Activated CD8-positive, alpha-beta memory T cell treated with anti-CD3 and anti-CD28 coated beads, Interleukin-2, amount 10 ng/mL, durations not matched to agents 7 days and 5 days (primary cell): Measurements from ENCODE around the gene IGFBP3. TPM values are rescaled to one million over a fixed set of nuclear protein-coding genes. Genes with fewer than 3 reads are reported as not detected.

Experiments
- ATAC-seq: fragments of 150-1000 bp; cut with Tn5 transposase; one replicate; pipeline ENCODE4 v1.10.0; 2021; ENCODE audit warnings: moderate library complexity
- CTCF ChIA-PET: fragments of 350-600 bp; sonication (Branson Sonifier 250); formaldehyde crosslinking; loops from one replicate; lab custom pipeline; 2021; ENCODE audit warnings: antibody characterized with exemption; lab: Charles Lee
- DNase-seq: peaks from one replicate; pipeline ENCODE4 v3.0.0-alpha.2; 2020
- H3K27ac Mint-ChIP-seq: one replicate; pipeline ENCODE4 v1.8.0; 2021; ENCODE audit warnings: mild to moderate bottlenecking, mixed read lengths
- H3K27me3 Mint-ChIP-seq: one replicate; pipeline ENCODE4 v1.8.0; 2021; ENCODE audit warnings: mixed read lengths
- H3K36me3 Mint-ChIP-seq: one replicate; pipeline ENCODE4 v1.8.0; 2021; ENCODE audit warnings: mild to moderate bottlenecking, mixed read lengths
- H3K4me1 Mint-ChIP-seq: one replicate; pipeline ENCODE4 v1.8.0; 2021; ENCODE audit warnings: mixed read lengths
- H3K4me3 Mint-ChIP-seq: one replicate; pipeline ENCODE4 v1.8.0; 2021; ENCODE audit warnings: mild to moderate bottlenecking, moderate library complexity, mixed read lengths
- H3K9me3 Mint-ChIP-seq: one replicate; pipeline ENCODE4 v1.8.0; 2022; ENCODE audit warnings: low read depth, mixed read lengths
- total RNA-seq, 2 experiments: library from RNA; stranded (reverse); gene quantifications; one replicate each; pipeline ENCODE4 v1.2.3, GENCODE V29; 2021

The IGFBP3 gene
- total RNA-seq, 2 experiments from 2014 or later = 10.5 to 17.8 TPM

DNA sequence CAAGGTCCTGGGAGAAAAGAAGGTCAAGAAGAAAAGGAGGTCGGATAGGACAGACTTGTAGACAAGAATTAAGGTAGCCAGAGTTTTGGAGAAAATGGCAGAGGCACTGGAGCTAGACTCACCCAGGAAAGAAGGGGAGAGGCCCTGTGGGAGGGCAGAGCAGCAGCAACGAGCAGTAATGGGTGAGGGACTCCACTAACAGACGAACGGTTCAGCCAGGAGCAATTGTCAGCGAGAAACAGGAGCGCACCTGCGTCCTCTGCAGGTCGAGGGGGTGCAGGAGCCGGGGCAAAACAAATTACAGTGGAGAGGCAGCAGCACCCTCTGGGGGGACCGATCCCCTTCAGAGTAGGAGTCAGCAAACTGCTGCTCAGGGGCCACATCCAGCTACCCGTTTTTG lies 18.5 kb upstream of the IGFBP3 start:
- peaks cover 4% of the 10 kb centered on the region for H3K36me3 Mint-ChIP-seq
- CTCF ChIA-PET = interaction anchor here (1.5 to 1.6 kb wide), 2 partner anchors 17 to 19 kb away, joined by 3 to 11 read pairs; no protein-coding TSS in a partner anchor
- DNase-seq (no peak), ATAC-seq (no peak)
- H3K9me3 Mint-ChIP-seq = peaks cover 7% of the 10 kb centered on the region
- H3K27ac Mint-ChIP-seq = peak overlapping the region; percentile 10
- peaks cover 15% of the 10 kb centered on the region for H3K4me1 Mint-ChIP-seq
- H3K4me3 Mint-ChIP-seq = no peak overlapping the region
- H3K27me3 Mint-ChIP-seq = peaks cover 4% of the 10 kb centered on the region

DNA sequence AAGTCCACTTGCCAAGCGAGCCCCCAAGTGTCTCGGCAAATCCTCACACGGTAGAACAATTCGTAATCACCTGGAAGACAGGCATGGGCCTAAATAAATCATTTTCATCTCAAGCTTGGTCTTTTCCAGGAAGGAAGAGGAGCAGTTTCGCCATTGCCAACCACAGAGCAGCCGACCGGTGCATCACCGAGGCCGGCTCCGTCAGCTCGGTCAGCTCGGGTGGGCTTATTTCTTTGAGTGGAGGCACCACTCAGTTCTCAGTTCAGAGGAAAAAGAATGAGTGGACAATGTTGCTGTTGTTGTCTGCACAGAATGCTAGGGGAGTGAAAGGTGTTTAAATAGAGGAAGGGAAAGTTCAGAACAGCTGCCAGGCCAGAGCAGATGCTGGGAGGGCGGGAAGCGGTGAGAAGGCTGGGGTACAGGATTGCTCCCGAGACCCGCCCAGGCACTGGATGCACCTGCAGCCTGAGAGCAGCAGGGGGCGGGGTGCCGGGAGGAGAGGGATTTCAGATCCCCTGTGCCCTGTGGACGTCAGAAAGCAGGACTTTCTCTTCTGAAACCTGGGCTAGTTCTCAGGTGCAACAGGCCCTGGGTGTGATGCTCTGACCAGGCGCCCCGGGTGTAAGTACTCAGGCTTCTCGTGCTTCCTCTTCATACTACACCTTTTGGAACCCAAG lies 17.7 kb upstream of the IGFBP3 start:
- peaks cover 15% of the 10 kb centered on the region for H3K4me1 Mint-ChIP-seq
- H3K9me3 Mint-ChIP-seq = peaks cover 7% of the 10 kb centered on the region
- H3K27ac Mint-ChIP-seq = no peak overlapping the region
- H3K27me3 Mint-ChIP-seq = peaks cover 4% of the 10 kb centered on the region
- ATAC-seq (no peak), DNase-seq (no peak)
- peaks cover 4% of the 10 kb centered on the region for H3K36me3 Mint-ChIP-seq
- no peak overlapping the region for H3K4me3 Mint-ChIP-seq
- CTCF ChIA-PET = interaction anchor here (1.2 to 1.6 kb wide), 3 partner anchors 15 to 18 kb away, joined by 3 to 4 read pairs (median 3); no protein-coding TSS in a partner anchor

DNA sequence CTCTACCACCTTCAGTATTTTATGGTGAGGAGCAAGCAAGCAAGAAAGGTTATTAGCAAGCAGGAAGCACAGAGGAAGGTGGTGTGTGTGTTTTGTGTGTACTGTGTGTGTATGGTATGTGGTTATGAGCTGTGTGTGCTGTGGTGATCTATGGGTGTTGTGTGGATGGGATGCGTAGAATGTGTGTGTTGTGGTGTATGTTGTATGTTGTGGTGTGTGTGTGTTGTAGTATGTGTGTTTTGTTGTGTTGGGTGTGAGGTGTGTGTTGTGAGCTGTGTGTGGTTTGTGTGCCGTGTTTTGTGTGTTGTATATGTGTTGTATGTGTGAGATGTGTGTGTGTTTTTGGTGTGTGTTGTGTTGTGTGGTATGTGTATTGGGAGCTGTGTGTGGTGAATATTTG lies 16.8 kb upstream of the IGFBP3 start:
- CTCF ChIA-PET = interaction anchor here (1.5 kb wide), 1 partner anchor 14 kb away, joined by 4 read pairs; no protein-coding TSS in a partner anchor
- Mint-ChIP-seq H3K36me3 (peaks cover 4% of the 10 kb centered on the region), H3K9me3 (peaks cover 7% of the 10 kb centered on the region), H3K4me1 (peaks cover 15% of the 10 kb centered on the region), H3K27ac (no peak overlapping the region), H3K4me3 (no peak overlapping the region), H3K27me3 (peaks cover 4% of the 10 kb centered on the region)
- DNase-seq (no peak), ATAC-seq (no peak)

- H3K9me3 Mint-ChIP-seq = peaks cover 7% of the 10 kb centered on the region
- DNase-seq (no peak), ATAC-seq (no peak)
- H3K4me3 Mint-ChIP-seq = no peak overlapping the region
- H3K36me3 Mint-ChIP-seq = peaks cover 4% of the 10 kb centered on the region
- CTCF ChIA-PET = interaction anchor here (1.5 kb wide), 1 partner anchor 14 kb away, joined by 4 read pairs; no protein-coding TSS in a partner anchor
- no peak overlapping the region for H3K27ac Mint-ChIP-seq
- H3K27me3 Mint-ChIP-seq = peaks cover 3% of the 10 kb centered on the region
- peaks cover 15% of the 10 kb centered on the region for H3K4me1 Mint-ChIP-seq
Observed at GRCh38 chr7:45937301-45937700, 16.2 kb upstream of the IGFBP3 start.

DNA sequence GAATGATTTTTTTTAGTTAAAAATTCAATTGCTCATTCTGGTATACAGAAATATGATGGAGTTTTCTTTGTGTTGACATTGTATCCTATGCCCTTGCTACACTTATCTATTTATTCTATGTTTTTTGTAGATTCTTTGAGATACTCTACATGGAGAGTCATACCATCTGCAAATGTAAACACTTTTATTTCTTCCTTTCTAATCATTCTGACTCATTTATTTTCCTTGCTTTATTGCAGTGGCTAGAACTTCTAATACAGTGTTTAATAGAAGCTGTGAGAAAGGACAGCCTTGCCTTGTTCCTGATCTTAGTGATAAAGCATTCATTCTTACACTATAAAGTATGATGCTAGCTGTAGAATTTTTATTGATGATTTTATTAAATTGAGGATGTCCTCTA lies 9.9 kb upstream of the IGFBP3 start:
- Mint-ChIP-seq H3K27me3 (peaks cover 1% of the 10 kb centered on the region), H3K27ac (no peak overlapping the region), H3K36me3 (no peaks in the 10 kb centered on the region), H3K4me3 (no peak overlapping the region), H3K4me1 (peaks cover 2% of the 10 kb centered on the region), H3K9me3 (no peaks in the 10 kb centered on the region)
- DNase-seq (no peak), ATAC-seq (no peak)
- CTCF ChIA-PET = no interaction called here

DNA sequence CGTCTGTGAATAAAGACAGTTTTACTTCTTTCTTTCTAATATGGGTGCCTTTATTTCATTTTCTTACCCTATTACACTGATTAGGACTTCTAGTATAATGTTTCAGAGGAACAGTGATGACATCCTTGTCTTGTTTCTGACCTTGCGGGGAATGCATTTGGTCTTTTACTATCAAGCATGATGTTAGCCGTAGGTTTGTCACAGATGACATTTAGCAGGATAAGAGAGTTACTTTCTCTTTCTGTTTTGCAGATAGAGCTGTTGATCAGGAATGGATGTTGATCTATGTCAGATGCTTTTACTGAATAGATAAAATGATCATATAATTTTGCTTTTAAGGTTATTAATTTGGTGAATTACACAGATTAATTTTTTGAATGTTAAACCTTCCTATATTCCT lies 6.6 kb upstream of the IGFBP3 start:
- Mint-ChIP-seq H3K36me3 (no peaks in the 10 kb centered on the region), H3K4me1 (peaks cover 9% of the 10 kb centered on the region), H3K27ac (peak overlapping the region; percentile 73), H3K4me3 (peak overlapping the region; percentile 50), H3K9me3 (no peaks in the 10 kb centered on the region), H3K27me3 (peaks cover 24% of the 10 kb centered on the region)
- ATAC-seq = no peak
- CTCF ChIA-PET = interaction anchor here (1.5 kb wide), 1 partner anchor 9 kb away, joined by 5 read pairs; no protein-coding TSS in a partner anchor
- DNase-seq = no peak

DNA sequence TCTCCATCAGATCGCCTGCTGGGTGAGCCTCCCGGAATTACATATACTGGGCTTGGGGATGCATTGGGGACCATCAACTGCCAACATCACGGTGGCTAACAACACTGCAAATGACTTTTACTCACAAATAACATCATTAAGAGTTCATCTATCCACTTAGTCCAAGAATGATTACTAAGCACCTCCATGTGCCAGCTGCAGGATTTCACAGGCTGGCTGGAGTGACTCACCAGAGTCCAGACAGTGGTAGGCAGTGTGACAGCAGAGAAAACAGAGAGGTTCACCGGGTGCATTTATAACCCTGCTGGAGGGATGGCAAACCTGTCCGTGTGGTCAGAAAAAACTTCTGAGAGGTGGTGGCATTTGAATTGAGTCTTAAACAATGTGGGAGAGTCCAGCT lies 3.2 kb upstream of the IGFBP3 start:
- CTCF ChIA-PET = interaction anchor here (1.2 to 2.0 kb wide), 3 partner anchors 11 to 14 kb away, joined by 4 to 5 read pairs (median 5); no protein-coding TSS in a partner anchor

DNA sequence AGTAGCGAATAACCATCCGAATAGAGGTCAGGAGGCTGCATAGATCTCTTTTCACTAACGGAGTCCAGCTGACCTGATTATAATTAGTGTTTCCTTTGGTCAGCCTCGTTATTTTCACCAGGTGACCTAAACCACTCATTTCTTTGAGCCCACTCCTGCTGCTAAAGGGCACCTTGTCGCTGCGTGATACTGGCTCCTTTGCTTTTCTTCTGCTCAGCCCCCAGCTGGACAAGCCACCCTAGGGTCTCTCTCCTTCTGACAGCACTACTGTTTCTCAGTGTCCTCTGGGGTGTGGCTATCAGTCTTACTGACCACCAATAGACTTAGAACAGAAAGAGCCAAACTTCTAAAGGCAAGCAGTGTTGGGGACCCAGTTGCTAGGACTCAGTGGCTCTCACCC lies 2.7 kb upstream of the IGFBP3 start:
- CTCF ChIA-PET = interaction anchor here (1.2 to 2.0 kb wide), 4 partner anchors 11 to 1332 kb away, joined by 3 to 5 read pairs (median 4); no protein-coding TSS in a partner anchor
- H3K36me3 Mint-ChIP-seq = no peaks in the 10 kb centered on the region
- DNase-seq = no peak
- H3K4me3 Mint-ChIP-seq = no peak overlapping the region
- peaks cover 28% of the 10 kb centered on the region for H3K4me1 Mint-ChIP-seq
- H3K27me3 Mint-ChIP-seq = peaks cover 53% of the 10 kb centered on the region
- H3K27ac Mint-ChIP-seq = no peak overlapping the region
- no peak for ATAC-seq
- no peaks in the 10 kb centered on the region for H3K9me3 Mint-ChIP-seq

More for the DNA sequence above, 3.2 kb upstream of the IGFBP3 start:
- no peaks in the 10 kb centered on the region for H3K9me3 Mint-ChIP-seq
- no peak overlapping the region for H3K4me3 Mint-ChIP-seq
- H3K36me3 Mint-ChIP-seq = no peaks in the 10 kb centered on the region
- no peak overlapping the region for H3K27ac Mint-ChIP-seq
- peaks cover 25% of the 10 kb centered on the region for H3K4me1 Mint-ChIP-seq
- ATAC-seq (no peak), DNase-seq (no peak)
- peaks cover 50% of the 10 kb centered on the region for H3K27me3 Mint-ChIP-seq

GRCh38 chr7:45923290-45923689 lies 2.2 kb upstream of the IGFBP3 start:
- peak overlapping the region; percentile 57 for H3K4me3 Mint-ChIP-seq
- CTCF ChIA-PET = interaction anchor here (0.9 to 2.0 kb wide), 13 partner anchors 11 to 1332 kb away, joined by 3 to 11 read pairs (median 3); no protein-coding TSS in a partner anchor

DNA sequence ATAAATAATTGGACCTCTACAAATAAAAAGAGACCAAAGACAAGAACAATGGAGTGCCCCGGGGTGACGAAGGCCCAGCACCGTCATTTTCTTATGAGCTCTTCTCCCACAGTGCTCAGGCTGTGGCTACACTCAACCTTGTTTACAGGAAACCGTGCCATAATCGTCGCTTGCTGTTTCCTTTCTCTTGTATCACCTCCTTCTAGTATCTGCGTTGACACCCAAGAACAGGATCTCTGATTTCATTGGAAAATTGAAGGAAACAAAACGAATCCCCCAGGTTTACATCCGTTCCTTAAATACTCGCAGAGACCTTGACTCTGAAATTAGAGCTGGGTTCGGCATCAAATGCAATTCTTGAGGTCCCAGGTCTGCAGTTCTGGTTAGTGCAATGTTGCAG lies 1.7 kb upstream of the IGFBP3 start:
- H3K9me3 Mint-ChIP-seq = no peaks in the 10 kb centered on the region
- peak overlapping the region; percentile 78 for H3K27ac Mint-ChIP-seq
- DNase-seq (peak; percentile 65), ATAC-seq (peak; percentile 54)
- peaks cover 63% of the 10 kb centered on the region for H3K27me3 Mint-ChIP-seq
- H3K4me3 Mint-ChIP-seq = peak overlapping the region; percentile 57
- no peaks in the 10 kb centered on the region for H3K36me3 Mint-ChIP-seq
- peaks cover 33% of the 10 kb centered on the region for H3K4me1 Mint-ChIP-seq
- CTCF ChIA-PET = interaction anchor here (0.7 to 2.0 kb wide), 16 partner anchors 10 to 1333 kb away, joined by 3 to 11 read pairs (median 3); no protein-coding TSS in a partner anchor

More at GRCh38 chr7:45923290-45923689, 2.2 kb upstream of the IGFBP3 start:
- H3K27ac Mint-ChIP-seq = peak overlapping the region; percentile 78
- H3K4me1 Mint-ChIP-seq = peaks cover 33% of the 10 kb centered on the region
- H3K36me3 Mint-ChIP-seq = no peaks in the 10 kb centered on the region
- DNase-seq (peak; percentile 77), ATAC-seq (peak; percentile 25)
- peaks cover 58% of the 10 kb centered on the region for H3K27me3 Mint-ChIP-seq
- H3K9me3 Mint-ChIP-seq = no peaks in the 10 kb centered on the region

- Mint-ChIP-seq H3K27ac (peak overlapping the region; percentile 78), H3K36me3 (no peaks in the 10 kb centered on the region), H3K27me3 (peaks cover 66% of the 10 kb centered on the region), H3K4me3 (peak overlapping the region; percentile 57), H3K4me1 (peaks cover 38% of the 10 kb centered on the region), H3K9me3 (no peaks in the 10 kb centered on the region)
- CTCF ChIA-PET = interaction anchor here (0.7 to 2.0 kb wide), 11 partner anchors 9 to 1168 kb away, joined by 3 to 11 read pairs (median 3); no protein-coding TSS in a partner anchor
- ATAC-seq = no peak
- DNase-seq = peak; percentile 63
Observed at GRCh38 chr7:45921699-45922519, 837 bp upstream of the IGFBP3 start.

DNA sequence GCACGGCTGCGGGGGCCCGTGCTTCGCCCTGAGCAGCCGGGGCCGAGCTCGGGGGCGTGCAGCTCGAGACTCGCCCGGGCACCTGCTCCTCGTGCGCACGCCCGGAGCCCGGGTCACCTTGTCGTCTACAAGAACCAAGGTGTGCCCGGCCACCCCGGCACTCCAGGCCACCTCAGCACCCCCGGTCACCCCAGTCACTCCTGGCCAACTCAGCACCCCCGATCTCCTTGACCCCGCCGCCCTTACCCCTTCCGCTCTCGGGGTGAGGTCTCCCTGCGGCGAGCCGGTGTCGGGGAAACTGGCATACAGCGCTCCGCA lies 268 bp upstream of the IGFBP3 start:
- Mint-ChIP-seq H3K27ac (peak overlapping the region; percentile 78), H3K4me3 (peak overlapping the region; percentile 45), H3K27me3 (peaks cover 66% of the 10 kb centered on the region), H3K36me3 (no peaks in the 10 kb centered on the region), H3K9me3 (no peaks in the 10 kb centered on the region), H3K4me1 (peaks cover 38% of the 10 kb centered on the region)
- CTCF ChIA-PET = interaction anchor here (0.8 kb wide), 1 partner anchor 28 kb away, joined by 3 read pairs; no protein-coding TSS in a partner anchor
- ATAC-seq (no peak), DNase-seq (no peak)

DNA sequence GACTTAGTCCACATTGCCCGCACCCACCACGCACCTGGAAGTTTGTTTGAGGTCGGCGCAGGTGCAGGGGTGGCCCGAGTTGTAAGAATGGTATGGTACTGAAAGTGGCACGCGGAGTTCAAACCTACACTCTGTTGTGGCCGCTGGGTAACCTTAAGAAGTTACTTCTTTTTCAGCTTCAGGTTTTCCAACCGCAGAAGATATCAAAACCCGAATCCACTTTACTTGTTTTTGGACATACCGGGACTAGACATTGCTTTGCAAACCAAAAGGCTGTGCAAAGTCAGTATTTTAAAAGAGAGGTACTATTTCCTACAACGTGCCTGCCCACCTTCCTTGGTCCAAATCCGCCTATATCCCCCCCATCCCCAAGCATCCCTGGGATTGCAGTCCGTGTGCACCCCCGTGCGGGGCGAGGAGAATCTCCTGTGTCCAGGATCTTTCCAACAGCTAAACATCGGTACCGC lies 1.0 kb downstream of the IGFBP3 start:
- Mint-ChIP-seq H3K27ac (peak overlapping the region; percentile 57), H3K4me1 (peaks cover 47% of the 10 kb centered on the region), H3K36me3 (peaks cover 3% of the 10 kb centered on the region), H3K4me3 (peak overlapping the region; percentile 72), H3K9me3 (no peaks in the 10 kb centered on the region), H3K27me3 (peaks cover 62% of the 10 kb centered on the region)
- ATAC-seq (no peak), DNase-seq (no peak)
- CTCF ChIA-PET = interaction anchor here (1.0 kb wide), 1 partner anchor 20 kb away, joined by 3 read pairs; no protein-coding TSS in a partner anchor
